BLaER1 (cell line): ENCODE results near the gene GNG13.
"Not testable (repeated sequence)": the region's sequence is repeated elsewhere in the genome, so short reads cannot be mapped to it uniquely, and the experiment has no call there.

Source experiments
- H3K27ac ChIP-seq: shearing (Covaris generic); formaldehyde crosslinking; 2 replicates; pipeline ENCODE4 v1.8.1; 2022
- H3K27me3 ChIP-seq: shearing (Covaris generic); formaldehyde crosslinking; 2 replicates; pipeline ENCODE4 v1.8.1; 2022
- H3K36me3 ChIP-seq: shearing (Covaris generic); formaldehyde crosslinking; 2 replicates; pipeline ENCODE4 v1.8.1; 2022
- H3K4me1 ChIP-seq: shearing (Covaris generic); formaldehyde crosslinking; 2 replicates; pipeline ENCODE4 v1.8.1; 2022
- H3K4me2 ChIP-seq: shearing (Covaris generic); formaldehyde crosslinking; 2 replicates; pipeline ENCODE4 v1.8.1; 2022
- H3K4me3 ChIP-seq: shearing (Covaris generic); formaldehyde crosslinking; 2 replicates; pipeline ENCODE4 v1.8.1; 2022
- H3K9ac ChIP-seq: shearing (Covaris generic); formaldehyde crosslinking; 2 replicates; pipeline ENCODE4 v1.8.1; 2022
- H3K9me3 ChIP-seq: shearing (Covaris generic); formaldehyde crosslinking; 2 replicates; pipeline ENCODE4 v1.8.1; 2022
- H4K20me1 ChIP-seq: shearing (Covaris generic); formaldehyde crosslinking; 2 replicates; pipeline ENCODE4 v1.8.1; 2022
- Cebpa-rat ChIP-seq: shearing (Covaris generic); IDR thresholded peaks from 2 replicates; pipeline ENCODE4 v1.8.1; 2022

The GNG13 gene

GRCh38 chr16:824194-824593, 23.7 kb upstream of the GNG13 start:
- H4K20me1 ChIP-seq = no peaks in the 10 kb centered on the region
- H3K9me3 ChIP-seq = peaks cover 11% of the 10 kb centered on the region
- TF ChIP-seq Cebpa-rat = no peak
- H3K9ac ChIP-seq = no peak overlapping the region
- H3K27me3 ChIP-seq = no peaks in the 10 kb centered on the region
- H3K4me1 ChIP-seq = peaks cover 92% of the 10 kb centered on the region
- H3K4me2 ChIP-seq = peak overlapping the region; percentile 78
- H3K4me3 ChIP-seq = no peak overlapping the region
- peak overlapping the region; percentile 76; the same call in 1 of the 2 replicates for H3K27ac ChIP-seq
- no peaks in the 10 kb centered on the region for H3K36me3 ChIP-seq

- Histone ChIP-seq H3K27ac (no peak overlapping the region), H4K20me1 (no peaks in the 10 kb centered on the region), H3K9me3 (peaks cover 21% of the 10 kb centered on the region), H3K27me3 (no peaks in the 10 kb centered on the region), H3K9ac (no peak overlapping the region), H3K36me3 (no peaks in the 10 kb centered on the region), H3K4me1 (peaks cover 86% of the 10 kb centered on the region), H3K4me3 (no peak overlapping the region), H3K4me2 (0 out of 2 replicates have a peak overlapping the region, but pooled peaks have one; percentile 12)
- no peak for TF ChIP-seq Cebpa-rat
Observed at GRCh38 chr16:822909-823297, 22.4 kb upstream of the GNG13 start.

- peaks cover 26% of the 10 kb centered on the region for H3K9me3 ChIP-seq
- no peaks in the 10 kb centered on the region for H3K27me3 ChIP-seq
- no peak overlapping the region for H3K9ac ChIP-seq
- H3K4me2 ChIP-seq = 0 out of 2 replicates have a peak overlapping the region, but pooled peaks have one; percentile 12
- no peaks in the 10 kb centered on the region for H4K20me1 ChIP-seq
- H3K27ac ChIP-seq = no peak overlapping the region
- no peak for TF ChIP-seq Cebpa-rat
- H3K4me3 ChIP-seq = no peak overlapping the region
- peaks cover 84% of the 10 kb centered on the region for H3K4me1 ChIP-seq
- no peaks in the 10 kb centered on the region for H3K36me3 ChIP-seq
Observed at GRCh38 chr16:822174-822908, 21.8 kb upstream of the GNG13 start.

- Histone ChIP-seq H4K20me1 (no peaks in the 10 kb centered on the region), H3K36me3 (no peaks in the 10 kb centered on the region), H3K9me3 (peaks cover 32% of the 10 kb centered on the region), H3K27ac (no peak overlapping the region), H3K4me1 (peaks cover 84% of the 10 kb centered on the region), H3K4me3 (no peak overlapping the region), H3K27me3 (no peaks in the 10 kb centered on the region), H3K4me2 (peak overlapping the region; percentile 80; the same call in 1 of the 2 replicates), H3K9ac (no peak overlapping the region)
- TF ChIP-seq Cebpa-rat = no peak
Observed at GRCh38 chr16:821751-822150, 21.2 kb upstream of the GNG13 start.

- peaks cover 86% of the 10 kb centered on the region for H3K4me1 ChIP-seq
- no peaks in the 10 kb centered on the region for H4K20me1 ChIP-seq
- H3K9me3 ChIP-seq = peaks cover 33% of the 10 kb centered on the region
- peak overlapping the region; percentile 10; the same call in 1 of the 2 replicates for H3K9ac ChIP-seq
- no peak for TF ChIP-seq Cebpa-rat
- H3K27me3 ChIP-seq = no peaks in the 10 kb centered on the region
- no peak overlapping the region for H3K4me3 ChIP-seq
- H3K36me3 ChIP-seq = no peaks in the 10 kb centered on the region
- peak overlapping the region; percentile 73; the same call in 1 of the 2 replicates for H3K27ac ChIP-seq
- H3K4me2 ChIP-seq = peak overlapping the region; percentile 80
Observed at GRCh38 chr16:820748-821147, 20.2 kb upstream of the GNG13 start.

- not testable (repeated sequence) for H3K27me3 ChIP-seq, H3K36me3 ChIP-seq, H4K20me1 ChIP-seq
- H3K4me2 ChIP-seq = peak overlapping the region; percentile 80
- H3K27ac ChIP-seq = peak overlapping the region; percentile 73
- H3K4me3 ChIP-seq = peak overlapping the region; percentile 32; the same call in 1 of the 2 replicates
- H3K9me3 ChIP-seq = peaks cover 33% of the 10 kb centered on the region
- H3K9ac ChIP-seq = peak overlapping the region; percentile 68
- peaks cover 86% of the 10 kb centered on the region for H3K4me1 ChIP-seq
Observed at GRCh38 chr16:820044-820408, 19.5 kb upstream of the GNG13 start.

GRCh38 chr16:819336-820043, 19.0 kb upstream of the GNG13 start:
- Histone ChIP-seq H3K4me1 (peaks cover 86% of the 10 kb centered on the region), H3K9me3 (peaks cover 33% of the 10 kb centered on the region), H3K27ac (peak overlapping the region; percentile 73), H3K4me2 (peak overlapping the region; percentile 80), H3K36me3 (no peaks in the 10 kb centered on the region), H3K9ac (peak overlapping the region; percentile 68), H4K20me1 (no peaks in the 10 kb centered on the region), H3K4me3 (peak overlapping the region; percentile 32; the same call in 1 of the 2 replicates), H3K27me3 (no peaks in the 10 kb centered on the region)
- no peak for TF ChIP-seq Cebpa-rat

- H3K27ac ChIP-seq = no peak overlapping the region
- H3K4me1 ChIP-seq = peaks cover 86% of the 10 kb centered on the region
- H3K9me3 ChIP-seq = peaks cover 28% of the 10 kb centered on the region
- H3K27me3 ChIP-seq = peaks cover under 1% of the 10 kb centered on the region; the same call in 1 of the 2 replicates
- H3K4me3 ChIP-seq = no peak overlapping the region
- H3K4me2 ChIP-seq = peak overlapping the region; percentile 80
- H4K20me1 ChIP-seq = no peaks in the 10 kb centered on the region
- no peaks in the 10 kb centered on the region for H3K36me3 ChIP-seq
- no peak for TF ChIP-seq Cebpa-rat
- no peak overlapping the region for H3K9ac ChIP-seq
Observed at GRCh38 chr16:818592-818991, 18.1 kb upstream of the GNG13 start.

- Histone ChIP-seq H3K27ac (no peak overlapping the region), H4K20me1 (no peaks in the 10 kb centered on the region), H3K4me3 (no peak overlapping the region), H3K27me3 (peaks cover 5% of the 10 kb centered on the region), H3K9ac (no peak overlapping the region), H3K9me3 (peaks cover 24% of the 10 kb centered on the region; the same call in 1 of the 2 replicates), H3K36me3 (no peaks in the 10 kb centered on the region), H3K4me2 (no peak overlapping the region), H3K4me1 (peaks cover 88% of the 10 kb centered on the region)
- no peak for TF ChIP-seq Cebpa-rat
Observed at GRCh38 chr16:818132-818531, 17.6 kb upstream of the GNG13 start.
